ENCODE measurements around the gene PRDM16.

The PRDM16 gene

DNA sequence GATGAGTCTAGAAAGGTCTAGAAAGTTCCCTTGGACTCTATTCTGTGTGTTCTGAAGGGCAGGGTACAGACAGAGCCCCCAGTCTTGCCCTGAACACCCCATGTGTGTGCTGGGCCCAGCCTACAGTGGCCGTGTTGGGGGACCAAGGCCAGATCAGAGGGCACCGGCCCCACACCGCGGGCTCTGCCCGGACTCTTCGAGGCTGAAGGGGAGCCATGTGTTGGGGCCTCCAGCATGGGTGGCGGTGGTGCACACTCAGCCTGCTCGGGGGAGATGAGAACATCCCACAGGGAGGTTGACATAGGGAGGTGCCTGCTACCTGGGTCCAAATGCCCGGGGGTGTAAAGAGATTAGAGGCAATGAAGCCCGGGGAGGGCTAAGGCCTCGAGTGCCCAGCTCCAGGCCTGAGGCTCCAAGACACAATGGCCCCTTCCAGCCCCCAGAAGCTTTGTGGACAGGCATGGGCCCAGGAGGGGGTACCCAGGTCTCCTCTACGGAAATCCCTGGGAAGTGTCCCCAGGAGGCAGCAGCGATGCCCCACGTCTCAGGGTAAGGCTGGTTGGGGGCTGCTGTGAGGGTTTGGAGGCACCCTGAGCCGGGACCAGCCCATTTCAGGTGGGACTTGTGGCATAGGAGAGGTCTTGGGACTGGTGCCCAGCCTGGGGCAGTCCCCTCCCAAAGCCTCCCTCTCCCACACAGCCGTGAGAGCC, 397.5 kb downstream of the PRDM16 start:
- TF ChIP-seq, protein P1, sequence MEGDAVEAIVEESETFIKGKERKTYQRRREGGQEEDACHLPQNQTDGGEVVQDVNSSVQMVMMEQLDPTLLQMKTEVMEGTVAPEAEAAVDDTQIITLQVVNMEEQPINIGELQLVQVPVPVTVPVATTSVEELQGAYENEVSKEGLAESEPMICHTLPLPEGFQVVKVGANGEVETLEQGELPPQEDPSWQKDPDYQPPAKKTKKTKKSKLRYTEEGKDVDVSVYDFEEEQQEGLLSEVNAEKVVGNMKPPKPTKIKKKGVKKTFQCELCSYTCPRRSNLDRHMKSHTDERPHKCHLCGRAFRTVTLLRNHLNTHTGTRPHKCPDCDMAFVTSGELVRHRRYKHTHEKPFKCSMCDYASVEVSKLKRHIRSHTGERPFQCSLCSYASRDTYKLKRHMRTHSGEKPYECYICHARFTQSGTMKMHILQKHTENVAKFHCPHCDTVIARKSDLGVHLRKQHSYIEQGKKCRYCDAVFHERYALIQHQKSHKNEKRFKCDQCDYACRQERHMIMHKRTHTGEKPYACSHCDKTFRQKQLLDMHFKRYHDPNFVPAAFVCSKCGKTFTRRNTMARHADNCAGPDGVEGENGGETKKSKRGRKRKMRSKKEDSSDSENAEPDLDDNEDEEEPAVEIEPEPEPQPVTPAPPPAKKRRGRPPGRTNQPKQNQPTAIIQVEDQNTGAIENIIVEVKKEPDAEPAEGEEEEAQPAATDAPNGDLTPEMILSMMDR (conservative IDR thresholded peaks at IDR 0.05; ENCODE audit: low read length) = no peak
- no peak for TF ChIP-seq EZH2phosphoT487 (IDR thresholded peaks at IDR 0.05; ENCODE audit: borderline replicate concordance)
- no peaks in the 10 kb centered on the region for H3K36me3 ChIP-seq (ENCODE audit: insufficient read depth, low read length)
- H3K4me1 ChIP-seq (ENCODE audit: insufficient read depth, low read length, poor library complexity, severe bottlenecking) = no peaks in the 10 kb centered on the region

DNA sequence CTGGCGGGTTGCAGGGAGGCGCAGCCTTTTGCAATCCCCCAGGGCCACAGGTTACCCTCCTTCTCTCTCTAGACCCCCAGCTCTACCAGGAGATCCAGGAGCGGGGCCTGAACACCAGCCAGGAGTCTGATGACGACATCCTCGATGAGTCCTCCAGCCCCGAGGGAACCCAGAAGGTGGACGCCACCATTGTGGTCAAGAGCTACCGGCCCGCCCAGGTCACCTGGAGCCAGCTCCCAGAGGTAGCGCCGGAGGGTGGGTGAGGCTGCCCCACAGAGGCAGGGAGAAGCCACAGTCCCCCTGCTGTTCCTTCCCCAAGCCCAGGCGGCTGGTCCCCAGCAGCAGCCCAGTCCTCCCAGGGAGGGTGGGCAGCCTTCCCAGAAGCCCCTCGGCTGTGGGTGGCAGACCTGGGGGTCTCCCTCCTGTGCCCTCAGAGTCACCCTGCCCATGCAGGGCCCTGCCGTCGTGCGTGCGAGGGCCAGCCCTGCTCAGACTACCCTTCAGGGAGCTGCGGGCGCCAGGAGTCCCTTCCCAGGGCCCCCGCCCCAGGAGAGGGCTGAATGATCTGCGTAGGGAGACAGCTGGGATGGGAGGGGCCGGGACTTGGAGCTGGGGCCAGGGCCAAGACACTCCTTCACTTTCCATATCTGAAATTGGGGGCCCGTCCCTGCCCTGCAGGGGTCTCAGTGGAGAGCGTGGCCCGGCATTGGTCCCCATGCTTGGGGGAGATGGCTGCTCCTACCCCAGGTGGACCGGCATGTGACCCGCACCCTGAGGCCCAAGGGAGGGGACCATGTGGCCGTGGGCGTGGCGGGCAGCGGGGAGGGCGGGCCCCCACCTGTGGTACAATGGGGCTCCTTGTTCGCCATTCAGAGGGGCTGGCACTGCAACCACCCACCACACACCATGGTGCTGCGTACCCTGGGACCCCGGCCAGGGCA, 398.4 kb downstream of the PRDM16 start:
- Histone ChIP-seq H3K9ac (ENCODE audit: low read depth, low read length, poor library complexity, severe bottlenecking) (no peak overlapping the region), H3K9me3 (ENCODE audit: insufficient read depth, low read depth, low read length) (no peaks in the 10 kb centered on the region), H3K27me3 (ENCODE audit: insufficient read depth, low read length, poor library complexity, severe bottlenecking) (no peaks in the 10 kb centered on the region), H4K20me1 (ENCODE audit: insufficient read depth, low read length, poor library complexity, severe bottlenecking) (no peaks in the 10 kb centered on the region), H3K9me2 (replicated peaks; ENCODE audit: low read depth, low read length) (no peaks in the 10 kb centered on the region), H3K4me1 (ENCODE audit: insufficient read depth, low read length, poor library complexity, severe bottlenecking) (no peaks in the 10 kb centered on the region), H3K79me2 (ENCODE audit: insufficient read depth, low read length) (no peaks in the 10 kb centered on the region), H3K36me3 (ENCODE audit: insufficient read depth, low read length) (no peaks in the 10 kb centered on the region), H3K4me3 (ENCODE audit: low read length, poor library complexity, severe bottlenecking) (no peak overlapping the region), H2AFZ (ENCODE audit: low read length) (no peak overlapping the region), H3K4me2 (ENCODE audit: low read depth, low read length, poor library complexity, severe bottlenecking) (no peak overlapping the region), H3F3A (ENCODE audit: low read depth) (no peaks in the 10 kb centered on the region)
- TF ChIP-seq EZH2phosphoT487 (IDR thresholded peaks at IDR 0.05; ENCODE audit: borderline replicate concordance) = no peak
- TF ChIP-seq, protein P1 (conservative IDR thresholded peaks at IDR 0.05; ENCODE audit: low read length) = no peak

More for the DNA sequence above, 397.5 kb downstream of the PRDM16 start:
- Histone ChIP-seq H3K27me3 (ENCODE audit: insufficient read depth, low read length, poor library complexity, severe bottlenecking) (no peaks in the 10 kb centered on the region), H2AFZ (ENCODE audit: low read length) (no peak overlapping the region), H3K4me2 (ENCODE audit: low read depth, low read length, poor library complexity, severe bottlenecking) (no peak overlapping the region), H3K9me2 (replicated peaks; ENCODE audit: low read depth, low read length) (no peaks in the 10 kb centered on the region), H3K79me2 (ENCODE audit: insufficient read depth, low read length) (no peaks in the 10 kb centered on the region), H3K9ac (ENCODE audit: low read depth, low read length, poor library complexity, severe bottlenecking) (no peak overlapping the region), H3K9me3 (ENCODE audit: insufficient read depth, low read depth, low read length) (no peaks in the 10 kb centered on the region), H4K20me1 (ENCODE audit: insufficient read depth, low read length, poor library complexity, severe bottlenecking) (no peaks in the 10 kb centered on the region), H3F3A (ENCODE audit: low read depth) (no peaks in the 10 kb centered on the region), H3K4me3 (ENCODE audit: low read length, poor library complexity, severe bottlenecking) (no peak overlapping the region)

DNA sequence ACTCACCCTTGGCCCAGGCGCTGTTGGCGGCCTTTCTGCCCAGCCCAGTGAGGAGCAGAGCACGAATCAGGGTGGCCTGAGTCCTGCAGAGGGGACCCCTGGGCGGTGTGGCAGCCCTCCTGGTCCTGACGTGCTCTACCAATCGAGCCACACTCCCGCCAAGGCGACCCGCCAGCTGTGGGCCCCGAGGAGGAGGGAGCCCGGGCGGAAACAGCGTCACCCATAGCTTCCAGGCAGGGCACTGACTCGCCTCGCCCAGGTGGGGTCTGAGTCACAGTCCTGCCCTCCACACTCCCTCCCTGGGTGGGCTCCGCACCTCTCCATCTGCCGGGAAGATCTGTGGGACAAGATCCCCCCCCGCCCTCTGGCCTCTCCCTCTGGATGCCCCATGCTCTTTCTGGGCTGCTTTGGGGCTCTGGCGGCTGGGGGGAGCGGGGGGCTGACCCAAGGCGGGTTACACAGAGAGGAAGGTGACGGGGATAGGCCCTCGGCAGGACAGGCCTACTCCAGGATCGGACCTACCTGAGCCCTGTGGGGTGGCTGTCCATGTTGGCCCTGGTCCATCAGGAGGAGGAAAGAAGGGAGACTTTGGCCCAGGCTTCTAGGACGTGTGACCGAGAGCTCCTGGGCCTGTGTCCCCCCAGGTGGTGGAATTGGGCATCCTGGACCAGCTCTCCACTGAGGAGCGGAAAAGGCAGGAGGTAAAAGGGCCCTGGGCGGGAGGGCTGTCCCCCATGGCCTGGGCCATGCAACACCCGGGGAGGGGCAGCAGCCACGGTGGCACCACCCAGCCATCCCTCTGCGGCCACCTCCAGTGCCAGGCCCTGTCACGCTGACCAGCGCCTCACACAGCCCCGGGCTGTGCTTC, 399.5 kb downstream of the PRDM16 start:
- no peak overlapping the region for H3K4me2 ChIP-seq (ENCODE audit: low read depth, low read length, poor library complexity, severe bottlenecking)
- H3K36me3 ChIP-seq (ENCODE audit: insufficient read depth, low read length) = no peaks in the 10 kb centered on the region
- H2AFZ ChIP-seq (ENCODE audit: low read length) = no peak overlapping the region
- H3F3A ChIP-seq (ENCODE audit: low read depth) = no peaks in the 10 kb centered on the region
- no peaks in the 10 kb centered on the region for H3K9me3 ChIP-seq (ENCODE audit: insufficient read depth, low read depth, low read length)
- H3K4me1 ChIP-seq (ENCODE audit: insufficient read depth, low read length, poor library complexity, severe bottlenecking) = no peaks in the 10 kb centered on the region
- TF ChIP-seq, protein P1 (conservative IDR thresholded peaks at IDR 0.05; ENCODE audit: low read length) = no peak
- no peak for TF ChIP-seq EZH2phosphoT487 (IDR thresholded peaks at IDR 0.05; ENCODE audit: borderline replicate concordance)
- H3K9ac ChIP-seq (ENCODE audit: low read depth, low read length, poor library complexity, severe bottlenecking) = no peak overlapping the region
- no peak overlapping the region for H3K4me3 ChIP-seq (ENCODE audit: low read length, poor library complexity, severe bottlenecking)
- H4K20me1 ChIP-seq (ENCODE audit: insufficient read depth, low read length, poor library complexity, severe bottlenecking) = no peaks in the 10 kb centered on the region
- H3K9me2 ChIP-seq (replicated peaks; ENCODE audit: low read depth, low read length) = no peaks in the 10 kb centered on the region
- H3K79me2 ChIP-seq (ENCODE audit: insufficient read depth, low read length) = no peaks in the 10 kb centered on the region
- H3K27me3 ChIP-seq (ENCODE audit: insufficient read depth, low read length, poor library complexity, severe bottlenecking) = no peaks in the 10 kb centered on the region
